D721Med (cell line): ENCODE data around the gene DNAJC4.

Experiments used
- DNase-seq: peaks from one replicate; pipeline ENCODE4 v3.0.0; 2011; ENCODE audit warnings: low spot score; ENCODE audit not compliant: insufficient read length
- FAIRE-seq: peaks from 2 replicates; lab custom pipeline; 2011; peaks lifted over from hg19 to GRCh38; lab: Jason Lieb, UNC
- TF ChIP-seq, protein P1 (sequence below): IDR thresholded peaks from 2 replicates; pipeline ENCODE4 v1.5.1; 2012; ENCODE audit warnings: mild to moderate bottlenecking, control low read depth; ENCODE audit not compliant: insufficient read depth; ENCODE audit errors: missing control alignments

The DNAJC4 gene

DNA sequence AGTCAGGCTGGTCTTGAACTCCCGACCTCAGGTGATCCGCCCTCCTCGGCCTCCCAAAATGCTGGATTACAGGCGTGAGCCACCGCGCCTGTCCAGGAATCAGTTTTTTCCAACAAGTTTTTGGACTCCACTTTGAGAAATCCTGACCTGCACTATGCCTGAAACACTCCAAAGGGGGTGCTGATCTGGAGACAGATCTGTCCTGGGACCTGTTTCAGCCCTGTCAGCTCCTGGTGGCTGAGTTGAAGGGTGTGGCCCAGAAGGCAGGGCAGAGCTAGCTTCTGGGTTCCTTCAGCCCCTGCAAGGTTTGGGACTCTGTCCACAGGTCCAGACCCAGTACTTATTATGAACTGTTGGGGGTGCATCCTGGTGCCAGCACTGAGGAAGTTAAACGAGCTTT is 1.2 kb downstream of the DNAJC4 start:
- TF ChIP-seq, protein P1, sequence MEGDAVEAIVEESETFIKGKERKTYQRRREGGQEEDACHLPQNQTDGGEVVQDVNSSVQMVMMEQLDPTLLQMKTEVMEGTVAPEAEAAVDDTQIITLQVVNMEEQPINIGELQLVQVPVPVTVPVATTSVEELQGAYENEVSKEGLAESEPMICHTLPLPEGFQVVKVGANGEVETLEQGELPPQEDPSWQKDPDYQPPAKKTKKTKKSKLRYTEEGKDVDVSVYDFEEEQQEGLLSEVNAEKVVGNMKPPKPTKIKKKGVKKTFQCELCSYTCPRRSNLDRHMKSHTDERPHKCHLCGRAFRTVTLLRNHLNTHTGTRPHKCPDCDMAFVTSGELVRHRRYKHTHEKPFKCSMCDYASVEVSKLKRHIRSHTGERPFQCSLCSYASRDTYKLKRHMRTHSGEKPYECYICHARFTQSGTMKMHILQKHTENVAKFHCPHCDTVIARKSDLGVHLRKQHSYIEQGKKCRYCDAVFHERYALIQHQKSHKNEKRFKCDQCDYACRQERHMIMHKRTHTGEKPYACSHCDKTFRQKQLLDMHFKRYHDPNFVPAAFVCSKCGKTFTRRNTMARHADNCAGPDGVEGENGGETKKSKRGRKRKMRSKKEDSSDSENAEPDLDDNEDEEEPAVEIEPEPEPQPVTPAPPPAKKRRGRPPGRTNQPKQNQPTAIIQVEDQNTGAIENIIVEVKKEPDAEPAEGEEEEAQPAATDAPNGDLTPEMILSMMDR = no peak
- DNase-seq = no peak
- FAIRE-seq = no peak

GRCh38 chr11:64232182-64232966 is 2.0 kb downstream of the DNAJC4 start:
- FAIRE-seq = no peak
- no peak for DNase-seq
- TF ChIP-seq, protein P1 = no peak

DNA sequence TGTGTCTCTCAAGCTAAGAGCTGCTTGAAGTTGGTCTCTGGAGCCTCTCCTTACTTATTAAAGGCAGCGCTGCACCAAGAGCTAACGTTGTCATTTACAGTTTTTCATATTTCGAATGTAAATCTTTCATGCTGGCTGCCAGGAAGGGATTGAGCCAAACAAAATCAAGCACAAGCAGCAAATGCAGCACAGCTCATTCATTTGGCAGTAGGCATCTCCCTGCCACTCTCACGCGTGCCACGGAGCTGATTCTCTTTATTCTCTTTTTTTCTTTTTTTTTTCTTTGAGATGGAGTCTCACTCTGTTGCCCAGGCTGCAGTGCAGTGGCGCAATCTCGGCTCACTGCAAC is 2.6 kb downstream of the DNAJC4 start:
- FAIRE-seq (no peak), DNase-seq (no peak)
- TF ChIP-seq, protein P1 = no peak

DNA sequence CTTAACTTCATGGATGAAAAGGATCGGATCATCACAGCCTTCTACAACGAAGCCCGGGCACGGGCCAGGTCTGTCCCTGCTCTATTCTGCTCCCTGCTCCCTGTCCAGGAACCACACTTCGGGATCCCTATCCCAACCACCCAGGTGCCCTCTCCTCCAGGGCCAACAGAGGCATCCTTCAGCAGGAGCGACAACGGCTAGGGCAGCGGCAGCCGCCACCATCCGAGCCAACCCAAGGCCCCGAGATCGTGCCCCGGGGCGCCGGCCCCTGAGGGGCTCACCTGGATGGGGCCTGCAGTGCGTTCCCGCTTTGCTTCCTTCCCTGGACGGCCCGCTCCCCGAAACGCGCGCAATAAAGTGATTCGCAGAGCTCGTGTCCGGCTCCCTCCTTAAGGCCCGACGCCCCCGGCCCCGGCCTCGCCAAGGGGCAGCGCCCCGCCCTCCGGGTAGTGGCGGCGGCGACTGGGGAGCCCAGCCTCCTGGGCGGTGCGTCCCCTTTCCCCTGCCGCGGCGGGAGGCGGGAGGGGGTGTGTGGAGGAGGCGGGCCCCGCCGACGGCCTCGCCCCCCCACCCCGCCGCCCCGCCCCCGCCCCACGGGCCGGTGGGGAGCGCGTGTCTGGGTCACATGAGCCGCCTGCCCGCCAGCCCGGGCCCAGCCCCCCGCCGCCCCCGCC is 3.7 kb downstream of the DNAJC4 start, which contains the start of gene VEGFB:
Gene VEGFB (plus strand): TSS at position 672 of the 674 bp plus-strand sequence. CDS start 250 bp downstream, outside the sequence.
- TF ChIP-seq, protein P1 = no peak
- FAIRE-seq (no peak), DNase-seq (peak; percentile 82)

DNA sequence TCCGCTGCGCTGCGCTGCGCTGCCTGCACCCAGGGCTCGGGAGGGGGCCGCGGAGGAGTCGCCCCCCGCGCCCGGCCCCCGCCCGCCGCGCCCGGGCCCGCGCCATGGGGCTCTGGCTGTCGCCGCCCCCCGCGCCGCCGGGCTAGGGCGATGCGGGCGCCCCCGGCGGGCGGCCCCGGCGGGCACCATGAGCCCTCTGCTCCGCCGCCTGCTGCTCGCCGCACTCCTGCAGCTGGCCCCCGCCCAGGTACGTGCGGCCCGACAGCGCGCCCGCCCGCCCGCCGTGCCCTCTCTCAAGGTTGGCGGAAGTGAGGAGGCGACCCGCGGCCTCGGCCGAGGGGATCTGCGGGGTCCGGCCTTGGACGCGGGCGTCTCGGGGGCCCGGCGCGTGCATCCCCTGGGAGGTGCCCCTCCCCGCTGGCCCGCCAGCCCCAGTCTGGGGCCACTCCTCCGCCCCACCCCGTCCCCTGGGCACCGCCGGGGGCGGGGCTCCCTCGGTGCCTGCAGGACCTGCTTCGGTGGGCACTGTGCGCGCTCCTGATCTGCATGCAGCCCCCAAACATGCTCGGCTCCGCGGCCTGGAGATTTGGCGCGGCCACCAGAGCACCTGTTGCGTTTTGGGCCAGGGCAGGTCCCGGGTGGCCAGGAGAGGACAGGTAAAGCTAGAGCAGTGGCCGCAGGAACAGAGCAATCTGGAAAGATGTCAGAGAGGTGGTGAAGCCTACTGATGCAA is 4.5 kb downstream of the DNAJC4 start:
- FAIRE-seq (no peak), DNase-seq (no peak)
- TF ChIP-seq, protein P1 = no peak

- FAIRE-seq (no peak), DNase-seq (no peak)
- TF ChIP-seq, protein P1 = no peak
Measured at GRCh38 chr11:64235437-64236161, 5.3 kb downstream of the DNAJC4 start.
